ENCODE results near the gene SPINK5. TPM values are rescaled to one million over a fixed set of nuclear protein-coding genes. Genes with fewer than 3 reads are reported as not detected.

SPINK5 gene
- total and polyA plus RNA-seq, 11 donors, result 0.16 to 2.3 (median 0.54) TPM; not detected in 2

DNA sequence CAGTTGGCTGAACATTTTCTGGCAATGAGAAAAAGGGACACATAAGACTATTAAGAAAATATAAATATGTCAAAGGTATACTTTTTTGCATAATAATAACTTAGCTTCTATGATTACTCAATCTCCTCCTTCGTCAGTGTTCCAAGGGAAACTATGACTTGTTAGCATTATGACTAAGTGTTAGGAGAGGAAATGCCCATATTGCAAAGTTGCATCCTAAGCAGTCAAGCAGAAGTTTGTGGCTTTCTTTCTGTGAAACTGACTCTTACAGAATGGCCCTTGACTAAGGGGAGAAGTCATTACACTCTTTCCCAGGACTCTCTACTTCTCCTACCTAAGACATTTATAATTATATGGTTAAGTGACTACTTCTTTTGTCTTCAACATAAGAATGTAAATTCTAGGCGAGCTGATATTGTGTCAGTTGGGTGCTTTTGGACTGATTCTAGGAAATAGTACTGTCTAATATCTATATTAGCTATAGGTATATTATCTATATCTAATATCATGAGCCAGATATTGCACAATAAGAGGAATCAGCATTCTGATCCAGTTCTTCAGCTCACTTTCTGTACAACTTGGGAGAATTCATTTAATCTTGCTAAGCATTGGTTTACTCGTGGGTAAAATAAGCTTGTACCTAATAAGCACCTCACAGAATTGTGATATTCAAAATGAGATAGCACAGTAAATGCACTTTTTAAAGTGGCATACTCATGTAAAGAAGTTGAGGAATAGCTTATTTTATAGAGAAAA, 122.6 kb downstream of the SPINK5 start:
- Histone ChIP-seq H3K4me1 (peaks cover 0 to 9% (median 0%) of the 10 kb centered on the region in 12 donors), H3K9me3 (no peaks in the 10 kb centered on the region), H3K27ac (peak overlapping the region in 1 of 12 donors; percentile 75), H3K36me3 (no peaks in the 10 kb centered on the region), H3K27me3 (no peaks in the 10 kb centered on the region), H3K4me3 (no peak overlapping the region)
- intact Hi-C loops (cut with DNase I), result loop anchor here in 3 of 10 donors (10.0 kb wide), 3 partner anchors 188 to 848 kb away; no protein-coding TSS in a partner anchor
- ATAC-seq, result peak in 3 of 4 donors; percentile 52 to 82 (median 71)
- 80 to 87% (median 85%) methylated on average over 3 of the region's 3 CpGs for WGBS, 4 donors
- no peak for DNase-seq
- TF ChIP-seq POLR2A (IDR thresholded peaks at IDR 0.05), result no peak

Other genes starting within 250 kb of the SPINK5 start
- 10 to 100 TPM in 1 of 9 donors, 1 to 10 TPM in 3, under 1 TPM in 2, not detected in 3; 0.58 to 32.4 (median 3.5) TPM for gene SPINK1, start 232.3 kb upstream of the SPINK5 start, total RNA-seq
- 10 to 100 TPM in 1 of 2 donors, under 1 TPM in 1; 0.50 to 29.0 TPM for gene SPINK1, start 232.3 kb upstream of the SPINK5 start, polyA plus RNA-seq
- gene SCGB3A2, start 185.3 kb upstream of the SPINK5 start, total RNA-seq, result not detected
- under 1 TPM in 1 of 2 donors, not detected in 1; 0.30 TPM for gene SCGB3A2, start 185.3 kb upstream of the SPINK5 start, polyA plus RNA-seq
- gene C5orf46, start 157.4 kb upstream of the SPINK5 start, total RNA-seq, result 10 to 100 TPM in 1 of 9 donors, 1 to 10 TPM in 7, not detected in 1; 3.8 to 14.1 (median 6.1) TPM
- gene C5orf46, start 157.4 kb upstream of the SPINK5 start, polyA plus RNA-seq, result 10 to 100 TPM in 1 of 2 donors, 1 to 10 TPM in 1; 7.9 to 28.6 TPM
- gene SPINK14, start 104.6 kb downstream of the SPINK5 start, total RNA-seq, result not detected
- not detected for gene SPINK14, start 104.6 kb downstream of the SPINK5 start, polyA plus RNA-seq
- not detected for gene SPINK6, start 139.1 kb downstream of the SPINK5 start, total RNA-seq
- gene SPINK6, start 139.1 kb downstream of the SPINK5 start, polyA plus RNA-seq, result not detected
- gene MARCOL, start 174.5 kb downstream of the SPINK5 start, total RNA-seq, result not detected
- gene MARCOL, start 174.5 kb downstream of the SPINK5 start, polyA plus RNA-seq, result not detected
- gene SPINK13, start 204.8 kb downstream of the SPINK5 start, total RNA-seq, result not detected
- gene SPINK13, start 204.8 kb downstream of the SPINK5 start, polyA plus RNA-seq, result not detected
- gene SPINK7, start 248.4 kb downstream of the SPINK5 start, total RNA-seq, result not detected
- gene SPINK7, start 248.4 kb downstream of the SPINK5 start, polyA plus RNA-seq, result not detected